HG03025 (cell line): ENCODE results near the gene SHC2.
"Not testable (repeated sequence)": the region's sequence is repeated elsewhere in the genome, so short reads cannot be mapped to it uniquely, and the experiment has no call there.

Experiments used
- ATAC-seq: cut with Tn5 transposase; IDR thresholded peaks from one replicate; pipeline ENCODE4 v1.9.1; 2021; ENCODE audit warnings: mild to moderate bottlenecking, moderate library complexity; ENCODE audit not compliant: unreplicated experiment, low FRiP score

The SHC2 gene

DNA sequence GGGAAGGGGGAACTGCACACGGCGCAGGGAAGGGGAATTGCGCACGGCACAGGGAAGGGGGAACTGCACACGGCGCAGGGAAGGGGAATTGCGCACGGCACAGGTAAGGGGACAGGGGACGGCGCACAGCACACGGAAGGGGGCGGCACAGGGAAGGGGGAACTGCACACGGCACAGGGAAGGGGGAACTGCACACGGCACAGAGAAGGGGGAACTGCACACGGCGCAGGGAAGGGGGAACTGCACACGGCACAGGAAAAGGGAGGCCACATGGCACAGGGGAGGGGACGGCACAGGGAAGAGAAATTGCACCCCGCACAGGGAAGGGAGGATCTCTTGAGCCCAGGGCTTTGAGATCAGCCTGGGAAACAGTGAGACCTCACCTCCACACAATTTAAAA is 33.2 kb downstream of the SHC2 start:
- ATAC-seq: not testable (repeated sequence)

GRCh38 chr19:426725-427445 is 33.9 kb downstream of the SHC2 start:
- no peak for ATAC-seq

DNA sequence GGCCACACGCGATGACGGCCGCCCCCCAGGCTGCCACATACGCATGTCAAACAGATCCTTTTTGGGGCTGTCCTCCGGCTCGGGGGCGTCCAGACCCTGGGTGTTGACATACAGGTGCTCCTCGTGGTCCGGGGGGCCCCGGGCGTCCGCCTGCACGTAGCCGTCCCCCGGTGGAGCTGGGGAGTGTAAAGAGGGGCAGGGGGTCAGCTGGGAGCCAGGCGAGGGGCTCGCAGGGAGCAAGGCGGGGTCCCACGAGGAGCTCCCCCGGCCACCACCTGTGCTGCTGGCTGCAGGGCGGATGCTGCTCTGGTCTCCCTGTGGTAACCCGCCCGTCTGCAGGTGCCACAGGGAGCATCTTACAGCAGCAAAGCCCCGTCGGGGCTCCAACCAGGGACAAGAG is 35.8 kb downstream of the SHC2 start:
- no peak for ATAC-seq

- no peak for ATAC-seq
Measured at GRCh38 chr19:424546-424945, 36.3 kb downstream of the SHC2 start.

DNA sequence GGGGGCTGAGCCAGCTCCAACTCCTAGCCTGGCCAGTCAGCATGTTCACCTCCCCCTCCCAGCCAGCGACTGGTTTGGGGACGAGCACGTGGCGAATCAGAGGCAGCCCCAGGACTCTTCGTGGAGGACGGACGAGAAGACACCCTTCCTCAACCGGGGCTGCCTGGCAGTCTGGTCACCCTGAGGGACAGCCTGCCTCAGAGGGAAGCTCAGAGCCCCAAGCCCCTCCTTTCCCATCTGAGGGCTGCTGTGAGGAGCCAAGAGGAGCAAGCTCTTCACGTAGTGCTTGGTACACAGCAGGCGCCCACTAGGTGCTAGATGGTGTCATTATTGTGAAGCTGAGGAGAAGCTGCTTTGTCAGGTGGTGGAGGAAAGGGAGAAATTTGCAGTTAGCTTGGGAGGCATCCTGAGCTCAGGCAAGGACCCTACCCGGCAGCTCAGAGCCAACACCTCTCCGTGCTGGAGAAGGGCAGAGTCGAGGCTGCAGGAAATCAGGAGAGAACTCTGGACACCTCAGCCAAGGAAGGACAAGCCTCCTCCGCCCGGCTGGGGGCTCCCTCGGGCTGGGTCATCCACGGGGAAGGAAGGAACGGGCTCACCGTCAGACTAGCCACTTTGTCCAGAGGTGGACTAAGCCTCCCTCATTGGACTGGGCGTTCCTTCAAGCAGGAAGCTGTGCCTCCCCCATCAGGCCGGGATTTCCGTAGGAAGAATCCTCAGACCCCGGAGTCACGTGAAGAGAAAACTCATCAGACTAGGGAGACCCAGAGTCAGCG is 37.0 kb downstream of the SHC2 start:
- no peak for ATAC-seq

- not testable (repeated sequence) for ATAC-seq
Measured at GRCh38 chr19:422917-423226, 38.0 kb downstream of the SHC2 start.

DNA sequence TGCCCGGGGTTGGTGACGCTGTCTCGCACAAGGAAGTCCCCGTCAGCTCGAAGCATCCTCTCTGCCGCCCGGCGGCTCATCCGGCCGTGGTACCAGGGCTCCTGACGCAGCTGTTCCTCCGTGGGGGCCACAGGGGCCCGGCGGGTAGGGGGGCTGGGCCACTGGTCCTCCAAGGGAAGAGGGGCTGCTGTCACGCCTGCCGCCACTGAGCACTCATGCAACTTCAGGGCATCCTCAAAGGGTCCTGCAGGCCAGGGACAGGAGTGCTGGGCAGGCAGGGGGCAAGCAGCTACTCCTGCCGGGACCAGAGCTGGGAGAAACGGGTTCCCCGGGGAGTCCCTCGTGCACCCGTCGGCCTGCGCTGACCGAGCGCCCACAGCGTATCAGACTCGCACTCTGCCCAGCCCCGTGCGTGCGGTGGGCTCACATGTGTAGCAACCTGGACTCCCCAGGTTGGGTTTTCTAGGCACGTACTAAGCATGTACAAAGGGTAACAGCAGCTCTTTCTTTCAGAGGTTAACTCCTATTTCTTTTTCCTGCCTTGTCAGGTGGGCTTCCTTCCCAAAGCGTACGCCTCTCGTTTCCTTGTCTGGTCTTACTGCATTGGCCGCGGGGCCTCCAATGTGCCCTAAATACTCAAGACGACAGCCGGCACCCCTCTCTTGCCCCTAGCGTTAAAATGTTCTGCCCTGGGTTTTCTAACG is 38.5 kb downstream of the SHC2 start:
- no peak for ATAC-seq

GRCh38 chr19:419721-420515 is 40.9 kb downstream of the SHC2 start:
- no peak for ATAC-seq

- ATAC-seq: no peak
Measured at GRCh38 chr19:418761-419671, 41.8 kb downstream of the SHC2 start.

GRCh38 chr19:416416-416815 is 44.4 kb downstream of the SHC2 start:
- no peak for ATAC-seq

GRCh38 chr19:415292-415691 is 45.5 kb downstream of the SHC2 start:
- no peak for ATAC-seq

- no peak for ATAC-seq
Measured at GRCh38 chr19:413756-414420, 46.9 kb downstream of the SHC2 start.

GRCh38 chr19:412356-413355 is 48.2 kb downstream of the SHC2 start:
- no peak for ATAC-seq

- no peak for ATAC-seq
Measured at GRCh38 chr19:411723-412355, 49.0 kb downstream of the SHC2 start.

GRCh38 chr19:411121-411722 is 49.6 kb downstream of the SHC2 start:
- ATAC-seq: not testable (repeated sequence)

- no peak for ATAC-seq
Measured at GRCh38 chr19:410243-410781, 50.5 kb downstream of the SHC2 start.
